Liver (tissue), 10 donors: ENCODE measurements around the gene AKR1D1. TPM values are rescaled to one million over a fixed set of nuclear protein-coding genes. Genes with fewer than 3 reads are reported as not detected.

Experiments
- DNase-seq: peaks from one replicate; pipeline ENCODE4 v3.0.0-alpha.2; 2017; ENCODE audit warnings: low spot score
- H3K27ac ChIP-seq, 2 donors: one replicate each; pipeline ENCODE4 v1.7.0; 2013; ENCODE audit warnings: inconsistent platforms in 2 of 2, low read length in 2 of 2, control low read depth in 1 of 2, low read depth in 1 of 2, mild to moderate bottlenecking in 1 of 2
- H3K27me3 ChIP-seq, 4 donors: one replicate each; pipeline versions ENCODE4 v1.6.1 to v1.7.0; 2013; ENCODE audit warnings: low read length in 3 of 4, inconsistent platforms in 1 of 4, mild to moderate bottlenecking in 1 of 4, moderate library complexity in 1 of 4; ENCODE audit not compliant: control insufficient read depth in 4 of 4, insufficient read depth in 4 of 4
- H3K36me3 ChIP-seq, 4 donors: one replicate each; pipeline versions ENCODE4 v1.6.1 to v1.7.0; 2013; ENCODE audit warnings: low read length in 3 of 4, mild to moderate bottlenecking in 3 of 4, low read depth in 1 of 4, moderate library complexity in 1 of 4; ENCODE audit not compliant: control insufficient read depth in 4 of 4, insufficient read depth in 3 of 4
- H3K4me1 ChIP-seq, 4 donors: one replicate each; pipeline versions ENCODE4 v1.6.1 to v1.7.0; 2013; ENCODE audit warnings: low read length in 3 of 4, mild to moderate bottlenecking in 3 of 4, moderate library complexity in 1 of 4; ENCODE audit not compliant: control insufficient read depth in 4 of 4, insufficient read depth in 4 of 4
- H3K4me3 ChIP-seq, 3 donors: one replicate each; pipeline versions ENCODE4 v1.6.1 to v1.7.0; 2013; ENCODE audit warnings: low read length in 3 of 3, control low read depth in 1 of 3, low read depth in 1 of 3, mild to moderate bottlenecking in 1 of 3
- H3K9ac ChIP-seq, 2 donors: one replicate each; pipeline ENCODE4 v1.7.0; 2013; ENCODE audit warnings: low read length in 2 of 2, mild to moderate bottlenecking in 2 of 2, moderate library complexity in 2 of 2, control low read depth in 1 of 2, low read depth in 1 of 2
- H3K9me3 ChIP-seq, 4 donors: one replicate each; pipeline versions ENCODE4 v1.6.1 to v1.7.0; 2013; ENCODE audit warnings: low read length in 3 of 4; ENCODE audit not compliant: control insufficient read depth in 4 of 4
- JUND ChIP-seq, 2 donors: IDR thresholded peaks; 2 replicates each; pipeline ENCODE4 v1.6.1; 2016; ENCODE audit warnings: antibody characterized with exemption in 2 of 2
- WGBS: extraction: QIAGEN DNeasy Blood & Tissue Kit; methylation state at CpG from one replicate; pipeline ENCODE4 v1.1.7; 2013; 5-methylcytosine and 5-hydroxymethylcytosine counted together
- polyA plus RNA-seq, 2 donors: library from polyadenylated mRNA; stranded (reverse) in 1 of 2; unstranded in 1 of 2; fragments of 200-250 nt in 1 of 2; fragments of >200 nt in 1 of 2; fragmentation: Nextera tagmentation in 1 of 2; extraction: Ambion mirVana in 1 of 2; gene quantifications; one replicate each; pipeline versions ENCODE4 v1.2.1 to v1.2.3, GENCODE V29; 2013 to 2015
- small RNA-seq: library from RNA; depleted of rRNA; stranded (forward); fragments of <200 nt; gene quantifications from one replicate; pipeline ENCODE3, GENCODE V24; 2014
- total RNA-seq, 2 donors: library from RNA; depleted of rRNA; stranded (reverse); fragments of >200 nt; gene quantifications; one replicate each; pipeline ENCODE4 v1.2.3, GENCODE V29; 2014
- TF ChIP-seq, protein P1 (sequence below): IDR thresholded peaks from 2 replicates; pipeline ENCODE4 v1.6.1; 2016; ENCODE audit warnings: antibody characterized with exemption
- TF ChIP-seq, protein P2 (sequence below): IDR thresholded peaks from 2 replicates; pipeline ENCODE4 v1.6.1; 2016; ENCODE audit warnings: antibody characterized with exemption, mild to moderate bottlenecking
- donor health status: healthy.
- donor health status: healthy.
- donor health status: healthy.
- donor health status: healthy.
- donor health status: healthy.

The AKR1D1 gene
- total and polyA plus RNA-seq, 4 donors: 18.6 to 93.9 (median 31.9) TPM

DNA sequence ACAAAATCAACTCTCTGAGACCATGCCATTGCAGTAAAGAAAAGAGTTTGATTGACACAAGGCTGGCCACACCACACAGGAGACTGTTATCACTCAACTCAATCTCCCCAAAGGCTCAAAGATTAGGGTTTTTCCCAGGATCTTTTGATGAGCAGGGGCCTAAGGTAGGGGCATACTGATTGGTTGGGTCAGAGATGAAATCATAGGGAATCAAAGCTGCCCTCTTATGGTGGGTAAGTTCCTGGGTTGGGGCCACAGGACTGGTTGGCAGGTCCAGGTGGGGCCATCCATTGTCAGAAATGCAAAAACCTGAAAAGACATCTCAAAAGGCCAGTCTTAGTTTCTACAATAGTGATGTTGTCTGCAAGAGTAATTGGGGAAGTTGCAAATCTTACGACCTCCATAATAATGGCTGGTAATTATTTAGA is 91.6 kb downstream of the AKR1D1 start:
- Histone ChIP-seq H3K36me3 (no peaks in the 10 kb centered on the region), H3K9me3 (peaks cover 0 to 11% (median 3%) of the 10 kb centered on the region in 4 donors), H3K27ac (no peak overlapping the region), H3K27me3 (no peaks in the 10 kb centered on the region), H3K9ac (no peak overlapping the region), H3K4me1 (peaks cover 0 to 10% (median 6%) of the 10 kb centered on the region in 4 donors), H3K4me3 (no peak overlapping the region)
- TF ChIP-seq, protein P1, sequence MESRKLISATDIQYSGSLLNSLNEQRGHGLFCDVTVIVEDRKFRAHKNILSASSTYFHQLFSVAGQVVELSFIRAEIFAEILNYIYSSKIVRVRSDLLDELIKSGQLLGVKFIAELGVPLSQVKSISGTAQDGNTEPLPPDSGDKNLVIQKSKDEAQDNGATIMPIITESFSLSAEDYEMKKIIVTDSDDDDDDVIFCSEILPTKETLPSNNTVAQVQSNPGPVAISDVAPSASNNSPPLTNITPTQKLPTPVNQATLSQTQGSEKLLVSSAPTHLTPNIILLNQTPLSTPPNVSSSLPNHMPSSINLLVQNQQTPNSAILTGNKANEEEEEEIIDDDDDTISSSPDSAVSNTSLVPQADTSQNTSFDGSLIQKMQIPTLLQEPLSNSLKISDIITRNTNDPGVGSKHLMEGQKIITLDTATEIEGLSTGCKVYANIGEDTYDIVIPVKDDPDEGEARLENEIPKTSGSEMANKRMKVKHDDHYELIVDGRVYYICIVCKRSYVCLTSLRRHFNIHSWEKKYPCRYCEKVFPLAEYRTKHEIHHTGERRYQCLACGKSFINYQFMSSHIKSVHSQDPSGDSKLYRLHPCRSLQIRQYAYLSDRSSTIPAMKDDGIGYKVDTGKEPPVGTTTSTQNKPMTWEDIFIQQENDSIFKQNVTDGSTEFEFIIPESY: no peak
- TF ChIP-seq, protein P2, sequence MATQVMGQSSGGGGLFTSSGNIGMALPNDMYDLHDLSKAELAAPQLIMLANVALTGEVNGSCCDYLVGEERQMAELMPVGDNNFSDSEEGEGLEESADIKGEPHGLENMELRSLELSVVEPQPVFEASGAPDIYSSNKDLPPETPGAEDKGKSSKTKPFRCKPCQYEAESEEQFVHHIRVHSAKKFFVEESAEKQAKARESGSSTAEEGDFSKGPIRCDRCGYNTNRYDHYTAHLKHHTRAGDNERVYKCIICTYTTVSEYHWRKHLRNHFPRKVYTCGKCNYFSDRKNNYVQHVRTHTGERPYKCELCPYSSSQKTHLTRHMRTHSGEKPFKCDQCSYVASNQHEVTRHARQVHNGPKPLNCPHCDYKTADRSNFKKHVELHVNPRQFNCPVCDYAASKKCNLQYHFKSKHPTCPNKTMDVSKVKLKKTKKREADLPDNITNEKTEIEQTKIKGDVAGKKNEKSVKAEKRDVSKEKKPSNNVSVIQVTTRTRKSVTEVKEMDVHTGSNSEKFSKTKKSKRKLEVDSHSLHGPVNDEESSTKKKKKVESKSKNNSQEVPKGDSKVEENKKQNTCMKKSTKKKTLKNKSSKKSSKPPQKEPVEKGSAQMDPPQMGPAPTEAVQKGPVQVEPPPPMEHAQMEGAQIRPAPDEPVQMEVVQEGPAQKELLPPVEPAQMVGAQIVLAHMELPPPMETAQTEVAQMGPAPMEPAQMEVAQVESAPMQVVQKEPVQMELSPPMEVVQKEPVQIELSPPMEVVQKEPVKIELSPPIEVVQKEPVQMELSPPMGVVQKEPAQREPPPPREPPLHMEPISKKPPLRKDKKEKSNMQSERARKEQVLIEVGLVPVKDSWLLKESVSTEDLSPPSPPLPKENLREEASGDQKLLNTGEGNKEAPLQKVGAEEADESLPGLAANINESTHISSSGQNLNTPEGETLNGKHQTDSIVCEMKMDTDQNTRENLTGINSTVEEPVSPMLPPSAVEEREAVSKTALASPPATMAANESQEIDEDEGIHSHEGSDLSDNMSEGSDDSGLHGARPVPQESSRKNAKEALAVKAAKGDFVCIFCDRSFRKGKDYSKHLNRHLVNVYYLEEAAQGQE: no peak
- TF ChIP-seq JUND (IDR thresholded peaks at IDR 0.05): no peak
- WGBS: 98% methylated on average over 1 of the region's 1 CpG
- DNase-seq: no peak

Small RNA genes lying within 50 kb of the gene (small RNA-seq; reads per million reads assigned to genes)
- gene AC024082.2: not detected
- gene RN7SKP223: not detected

Other genes with a start within 250 kb of the AKR1D1 start
- under 1 TPM; 0.33 to 0.37 TPM for gene DGKI, start 229.5 kb upstream of the AKR1D1 start, total RNA-seq
- under 1 TPM; 0.01 to 0.28 TPM for gene DGKI, start 229.5 kb upstream of the AKR1D1 start, polyA plus RNA-seq
- gene CREB3L2, start 74.4 kb upstream of the AKR1D1 start, total RNA-seq: 10 to 100 TPM; 12.9 to 16.6 TPM
- 1 to 10 TPM; 6.7 to 7.0 TPM for gene CREB3L2, start 74.4 kb upstream of the AKR1D1 start, polyA plus RNA-seq